ENCODE measurements around the gene BRD4.

GRCh38 chr19:15288146-15288963 lies 44.0 kb downstream of the BRD4 start:
- TF ChIP-seq CTCF (IDR thresholded peaks at IDR 0.05) (no peak), JUNB (IDR thresholded peaks at IDR 0.05) (no peak), CHD2 (IDR thresholded peaks at IDR 0.05; ENCODE audit: low read length, partially characterized antibody) (no peak)

All from A549 (cell line).